HG03025 (cell line): ENCODE data around the gene OR2W3.

Source experiments
- ATAC-seq: cut with Tn5 transposase; IDR thresholded peaks from one replicate; pipeline ENCODE4 v1.9.1; 2021; ENCODE audit warnings: mild to moderate bottlenecking, moderate library complexity; ENCODE audit not compliant: unreplicated experiment, low FRiP score

The OR2W3 gene

DNA sequence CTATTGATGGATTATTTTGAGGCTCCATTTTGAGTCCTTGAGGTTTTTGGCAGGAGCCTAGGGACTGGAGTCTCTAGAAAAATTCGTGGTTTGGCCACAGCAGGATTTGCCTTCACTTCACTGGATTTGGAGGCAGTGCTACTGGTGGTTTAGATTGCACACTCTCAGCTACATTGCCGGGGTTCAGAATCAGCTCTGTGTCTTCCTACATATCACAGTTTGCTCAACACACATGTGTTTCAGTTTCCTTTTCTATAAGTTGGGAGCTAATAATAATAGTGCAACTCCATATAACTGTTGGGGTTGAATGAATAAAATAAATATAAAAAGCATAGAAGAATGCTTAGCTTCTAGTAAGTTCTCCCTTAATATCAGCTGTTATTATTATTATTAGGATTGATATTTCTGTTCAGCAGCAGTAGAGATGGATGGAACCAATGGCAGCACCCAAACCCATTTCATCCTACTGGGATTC, at the start of gene OR2W3:
TSS of gene OR2W3 (plus strand) at position 425 of the 475 bp plus-strand sequence. CDS start at position 425, 0 bp downstream.
- no peak for ATAC-seq

DNA sequence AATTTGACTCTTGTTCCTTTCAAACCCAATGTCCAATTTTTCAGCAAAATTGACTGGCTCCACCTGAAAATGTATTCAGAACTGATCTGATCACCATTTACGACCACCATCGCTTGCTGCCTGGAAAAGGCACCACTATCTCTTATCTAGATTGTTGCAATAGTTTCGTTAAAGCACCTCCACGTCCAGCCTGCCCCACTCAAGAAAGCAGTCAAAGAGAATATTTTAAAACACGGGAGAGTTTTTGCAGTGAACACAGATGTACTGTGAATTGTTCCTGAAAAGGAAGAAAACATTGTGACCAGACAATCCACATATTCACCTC, 49.7 kb upstream of the OR2W3 start:
- no peak for ATAC-seq

DNA sequence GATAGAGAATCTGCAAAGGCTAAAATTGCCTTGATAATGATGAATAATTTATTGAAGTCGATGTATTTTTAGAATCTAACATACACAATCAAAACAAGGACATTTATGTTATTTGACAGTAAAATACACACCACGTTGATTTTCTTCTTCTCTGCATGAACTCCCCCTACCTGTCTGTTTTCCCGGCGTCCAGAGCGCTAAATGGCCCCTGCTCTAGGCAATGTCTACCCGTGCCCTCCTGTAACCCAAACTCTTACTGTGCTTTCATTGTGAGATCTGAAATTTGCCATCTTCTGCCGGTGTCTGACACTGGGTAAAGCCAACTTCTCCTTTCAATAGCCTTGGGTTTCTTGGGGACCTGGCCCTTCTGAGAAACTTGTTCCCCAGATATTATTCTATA, 47.0 kb upstream of the OR2W3 start:
- ATAC-seq: no peak

DNA sequence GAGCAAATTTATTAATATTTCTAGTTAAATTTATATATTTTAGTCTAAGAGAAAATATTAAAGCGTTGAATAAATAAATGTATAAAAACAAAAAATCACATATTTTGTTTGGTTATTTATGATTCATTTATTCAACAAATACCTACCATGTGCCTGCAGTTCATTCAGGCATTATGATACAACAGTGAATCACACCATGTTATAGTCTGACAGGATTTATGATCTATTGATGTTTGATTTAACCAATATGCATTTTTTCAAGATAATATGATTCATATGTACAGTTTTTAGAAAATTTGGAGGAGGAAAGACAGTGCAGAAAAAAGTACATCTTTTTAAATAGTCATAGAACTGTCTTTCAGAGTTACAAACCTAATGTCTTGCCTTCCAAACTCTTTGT, 45.8 kb upstream of the OR2W3 start:
- ATAC-seq: no peak

DNA sequence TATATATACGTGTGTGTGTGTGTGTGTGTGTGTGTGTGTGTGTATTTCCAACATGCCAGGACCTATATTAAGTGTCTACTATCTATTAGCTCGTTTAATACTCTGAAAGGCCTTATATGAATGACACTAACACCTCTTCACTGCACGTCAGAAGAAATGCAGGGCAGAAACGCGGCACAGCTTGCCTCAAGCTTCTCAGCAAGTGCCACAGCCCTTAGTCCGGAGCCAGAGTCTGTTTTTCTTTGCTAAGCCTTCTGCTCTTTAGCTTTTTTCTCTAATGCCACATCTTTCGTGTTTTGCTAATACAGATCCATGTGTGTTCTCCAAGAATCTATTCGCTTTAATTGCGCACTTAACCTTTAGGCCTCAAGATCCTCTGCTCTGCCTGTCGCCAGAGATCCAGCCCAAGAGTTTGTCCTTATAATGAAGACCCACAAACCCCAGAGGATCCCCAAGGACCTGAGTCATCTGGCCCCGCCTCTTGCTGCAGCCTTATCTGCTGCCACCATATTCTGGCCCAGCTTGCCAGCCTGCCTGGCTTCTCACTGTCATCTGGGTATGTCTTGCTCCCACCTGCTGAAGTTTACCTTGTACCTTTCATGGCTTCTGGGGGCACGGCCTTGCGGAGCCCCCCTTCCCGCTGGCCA, 40.4 kb upstream of the OR2W3 start:
- ATAC-seq: no peak

DNA sequence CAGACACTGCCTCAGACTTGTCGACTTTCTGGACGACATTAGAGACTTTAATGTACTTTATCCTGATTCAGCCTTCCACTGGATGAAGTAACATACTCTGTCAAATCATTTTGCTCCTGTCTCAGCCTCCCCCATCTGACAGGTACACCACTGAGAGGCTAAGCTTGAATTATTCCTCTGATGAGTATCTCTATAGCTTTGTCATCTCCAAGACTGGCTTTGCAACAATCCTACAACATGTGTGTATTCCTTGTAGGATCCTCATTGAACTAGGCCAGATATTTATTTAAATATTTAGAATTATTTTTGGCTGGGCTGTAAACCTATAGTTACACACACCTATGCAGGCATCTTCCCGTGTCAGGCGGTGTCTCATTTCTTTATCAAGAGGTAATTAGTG, 39.5 kb upstream of the OR2W3 start:
- ATAC-seq: no peak

DNA sequence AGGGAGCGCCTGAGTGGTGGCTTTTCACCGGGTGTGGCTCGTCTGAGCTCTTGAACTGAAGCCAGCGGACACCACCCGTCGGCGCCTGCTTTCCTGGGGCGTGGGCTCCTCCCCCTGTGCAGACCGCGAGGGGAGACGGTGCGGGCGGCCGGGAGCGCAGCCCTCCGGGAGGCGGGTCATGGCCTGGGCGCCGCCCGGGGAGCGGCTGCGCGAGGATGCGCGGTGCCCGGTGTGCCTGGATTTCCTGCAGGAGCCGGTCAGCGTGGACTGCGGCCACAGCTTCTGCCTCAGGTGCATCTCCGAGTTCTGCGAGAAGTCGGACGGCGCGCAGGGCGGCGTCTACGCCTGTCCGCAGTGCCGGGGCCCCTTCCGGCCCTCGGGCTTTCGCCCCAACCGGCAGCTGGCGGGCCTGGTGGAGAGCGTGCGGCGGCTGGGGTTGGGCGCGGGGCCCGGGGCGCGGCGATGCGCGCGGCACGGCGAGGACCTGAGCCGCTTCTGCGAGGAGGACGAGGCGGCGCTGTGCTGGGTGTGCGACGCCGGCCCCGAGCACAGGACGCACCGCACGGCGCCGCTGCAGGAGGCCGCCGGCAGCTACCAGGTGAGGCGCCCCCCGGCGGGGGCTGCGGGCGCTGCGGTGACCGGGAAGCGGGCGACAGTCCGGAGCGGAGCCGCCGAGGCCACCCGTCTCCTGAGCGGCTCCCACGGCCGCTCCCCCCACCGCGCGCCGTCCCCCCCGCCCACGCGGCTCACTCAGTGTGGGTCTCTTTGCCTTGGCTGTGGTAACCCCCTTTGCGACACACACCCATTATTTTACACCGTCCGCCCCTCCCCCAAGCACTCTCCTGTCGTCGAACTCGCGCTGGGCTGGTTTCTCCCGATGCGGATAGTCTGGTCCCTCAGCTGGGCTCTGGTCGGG, 38.1 kb upstream of the OR2W3 start, which contains the start of gene TRIM58:
TSS of gene TRIM58 (plus strand) at position 119 of the 916 bp plus-strand sequence. CDS start at position 179, 60 bp downstream.
- ATAC-seq: no peak

DNA sequence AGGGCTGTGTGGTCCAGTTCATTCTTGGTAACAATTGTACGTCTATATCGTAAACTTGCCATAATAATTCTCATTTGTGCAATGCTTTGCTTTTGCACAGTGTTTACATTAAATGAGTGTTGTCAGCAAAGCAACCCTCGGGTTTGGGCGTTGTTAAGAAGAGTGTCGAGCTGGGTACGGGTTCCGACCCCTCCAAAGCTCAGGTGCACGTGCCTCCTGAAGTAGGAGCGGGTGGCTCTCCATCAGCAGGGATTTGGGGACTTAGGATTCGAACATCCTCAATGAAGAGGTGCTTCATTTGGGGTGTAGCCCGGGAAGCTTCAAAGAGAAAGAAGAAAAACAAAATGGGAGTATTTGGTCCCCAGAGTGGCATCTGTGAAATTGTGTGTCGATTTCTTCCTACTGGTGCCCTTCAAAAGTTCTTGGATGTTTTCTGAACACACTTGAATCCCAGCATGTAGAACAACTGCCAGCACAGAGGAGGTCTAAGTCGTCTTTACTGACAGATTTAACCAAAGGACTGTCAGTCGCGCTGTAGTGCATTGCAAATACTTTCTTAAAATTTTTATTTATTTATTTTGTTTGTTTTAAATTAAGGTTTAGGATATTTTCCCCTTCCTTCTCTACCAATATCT, 37.3 kb upstream of the OR2W3 start:
- ATAC-seq: no peak

DNA sequence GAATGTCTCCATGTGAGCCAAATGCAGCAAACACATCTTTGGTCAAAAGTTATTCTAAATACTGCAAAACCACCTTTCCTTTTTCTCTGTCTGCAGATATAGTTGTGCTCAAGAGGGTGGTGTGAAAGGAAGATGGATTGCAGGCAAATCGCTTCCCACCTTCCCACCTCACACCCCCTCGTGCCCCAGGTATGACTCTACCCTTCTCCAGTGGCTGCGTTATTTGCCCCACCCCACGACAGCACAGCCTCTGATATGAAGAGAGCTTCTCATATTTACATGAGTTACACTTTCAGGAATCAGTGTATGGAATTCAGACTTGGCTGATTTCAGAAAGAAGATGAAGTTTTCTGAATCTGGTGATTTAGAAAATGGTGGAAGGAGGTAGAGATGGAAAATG, 32.6 kb upstream of the OR2W3 start:
- no peak for ATAC-seq

DNA sequence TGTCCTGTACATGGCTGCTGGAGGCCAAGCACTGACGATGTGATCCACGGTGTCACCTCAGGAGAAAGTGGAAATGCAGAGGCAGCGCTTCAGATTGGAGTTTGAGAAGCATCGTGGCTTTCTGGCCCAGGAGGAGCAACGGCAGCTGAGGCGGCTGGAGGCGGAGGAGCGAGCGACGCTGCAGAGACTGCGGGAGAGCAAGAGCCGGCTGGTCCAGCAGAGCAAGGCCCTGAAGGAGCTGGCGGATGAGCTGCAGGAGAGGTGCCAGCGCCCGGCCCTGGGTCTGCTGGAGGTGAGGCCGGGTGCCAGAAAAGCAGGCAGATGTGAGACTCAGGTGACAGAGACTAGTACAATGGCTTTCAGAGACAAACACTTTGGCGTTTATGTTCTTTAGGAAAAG, 30.7 kb upstream of the OR2W3 start:
- no peak for ATAC-seq

DNA sequence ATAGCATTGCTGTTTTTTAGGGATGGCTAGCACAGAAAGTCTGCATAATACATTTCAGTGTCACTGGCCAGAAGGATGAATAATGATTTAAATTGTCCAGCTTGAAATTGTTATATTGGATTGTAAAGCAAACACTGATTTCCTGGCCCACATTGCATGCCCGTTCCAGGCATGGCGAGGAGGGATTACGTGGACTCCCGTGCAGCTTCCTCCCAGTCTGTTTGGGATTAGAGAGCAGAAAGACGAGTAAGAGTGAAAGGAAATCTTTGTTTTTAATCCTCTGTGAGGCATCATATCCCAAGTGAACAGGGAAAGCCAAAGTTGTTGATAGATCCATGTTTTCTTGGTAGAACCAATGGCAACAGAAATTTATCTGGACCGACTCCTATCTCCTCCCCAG, 30.0 kb upstream of the OR2W3 start:
- ATAC-seq: no peak

DNA sequence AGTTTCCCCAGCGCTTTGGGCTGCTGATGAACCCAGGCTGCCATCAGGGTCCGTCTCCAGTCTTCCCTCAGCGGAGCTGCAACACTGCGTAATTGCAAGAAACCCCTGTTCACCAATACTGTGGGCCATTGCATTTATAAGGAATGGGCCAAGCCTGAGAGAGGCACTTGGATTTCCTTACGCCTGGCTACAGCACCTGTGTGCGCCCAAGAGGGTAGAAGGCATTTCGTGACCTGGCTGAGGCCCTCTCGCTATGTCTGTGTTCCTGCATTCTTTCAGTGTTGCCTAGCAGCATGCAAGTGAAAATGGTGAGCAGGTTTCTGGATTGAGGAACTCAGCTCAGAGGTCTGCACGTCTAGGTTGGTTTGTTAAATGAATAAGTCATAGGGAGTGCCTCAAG, 12.0 kb upstream of the OR2W3 start:
- no peak for ATAC-seq

DNA sequence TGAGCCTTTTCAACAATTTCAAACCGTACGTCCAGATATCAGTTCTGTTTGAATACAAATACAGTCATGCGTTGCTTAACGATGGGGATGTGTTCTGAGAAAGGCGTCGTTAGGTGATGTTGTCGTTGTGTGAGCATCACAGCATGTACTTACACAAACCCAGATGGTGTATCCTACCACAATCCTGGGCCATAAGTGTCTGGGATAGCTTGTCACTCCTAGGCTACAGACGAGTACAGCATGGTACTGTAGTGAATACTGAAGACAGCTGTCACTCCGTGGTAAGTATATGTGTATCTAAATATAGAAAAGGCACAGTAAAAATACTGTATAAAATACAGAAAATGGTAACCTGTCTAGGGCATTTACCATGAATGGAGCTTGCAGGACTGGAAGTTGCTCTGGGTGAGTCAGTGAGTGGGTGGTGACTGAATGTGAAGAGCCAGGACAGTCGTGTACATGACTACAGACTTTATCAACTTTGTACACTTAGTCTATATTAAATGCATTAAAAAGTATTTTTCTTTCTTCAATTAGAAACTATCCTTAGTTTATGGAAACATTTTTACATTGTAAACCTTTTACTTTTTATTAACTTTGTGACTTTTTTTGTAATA, 10.5 kb upstream of the OR2W3 start:
- no peak for ATAC-seq

DNA sequence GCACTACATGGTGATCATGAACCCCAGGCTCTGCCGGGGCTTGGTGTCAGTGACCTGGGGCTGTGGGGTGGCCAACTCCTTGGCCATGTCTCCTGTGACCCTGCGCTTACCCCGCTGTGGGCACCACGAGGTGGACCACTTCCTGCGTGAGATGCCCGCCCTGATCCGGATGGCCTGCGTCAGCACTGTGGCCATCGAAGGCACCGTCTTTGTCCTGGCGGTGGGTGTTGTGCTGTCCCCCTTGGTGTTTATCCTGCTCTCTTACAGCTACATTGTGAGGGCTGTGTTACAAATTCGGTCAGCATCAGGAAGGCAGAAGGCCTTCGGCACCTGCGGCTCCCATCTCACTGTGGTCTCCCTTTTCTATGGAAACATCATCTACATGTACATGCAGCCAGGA, 589 bp downstream of the OR2W3 start:
- no peak for ATAC-seq

DNA sequence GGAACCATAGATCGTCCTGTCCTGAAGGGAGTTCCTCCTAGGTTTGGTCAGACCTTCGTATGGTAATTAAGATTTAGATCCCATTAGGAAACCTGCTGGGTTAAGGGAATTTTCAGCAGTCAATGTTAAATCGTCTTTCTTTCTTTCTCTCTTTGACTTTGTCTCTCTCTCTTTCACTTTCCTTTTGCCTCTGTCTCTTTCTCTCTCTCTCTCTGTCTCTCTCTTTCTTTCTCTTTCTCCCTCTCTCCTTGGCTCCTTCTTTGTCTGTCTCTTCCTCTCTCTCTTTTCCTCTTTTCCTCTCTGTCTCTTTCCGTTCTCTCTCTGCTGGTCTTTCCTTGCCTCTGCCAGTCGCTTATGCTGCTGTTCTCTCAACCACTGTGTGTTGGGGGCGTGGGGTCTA, 8.7 kb downstream of the OR2W3 start:
- ATAC-seq: no peak

DNA sequence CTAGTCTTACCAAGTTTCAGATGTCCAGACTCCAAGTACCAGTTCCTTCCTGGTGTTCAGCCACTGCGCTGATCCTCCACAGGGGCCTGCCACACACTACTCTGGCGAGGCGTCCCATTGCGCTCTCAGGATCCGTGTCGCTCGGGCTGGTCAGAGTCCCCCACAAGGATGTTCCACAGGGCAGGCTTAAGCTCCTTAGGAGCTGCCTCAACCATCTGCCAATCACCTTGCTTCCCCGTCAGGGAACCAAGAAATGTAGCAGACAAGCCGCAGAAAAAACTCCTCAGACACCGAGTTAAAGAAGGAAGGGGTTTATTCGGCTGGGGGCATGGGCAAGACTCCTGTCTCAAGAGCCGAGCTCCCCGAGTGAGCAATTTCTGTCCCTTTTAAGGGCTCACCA, 9.8 kb downstream of the OR2W3 start:
- no peak for ATAC-seq

DNA sequence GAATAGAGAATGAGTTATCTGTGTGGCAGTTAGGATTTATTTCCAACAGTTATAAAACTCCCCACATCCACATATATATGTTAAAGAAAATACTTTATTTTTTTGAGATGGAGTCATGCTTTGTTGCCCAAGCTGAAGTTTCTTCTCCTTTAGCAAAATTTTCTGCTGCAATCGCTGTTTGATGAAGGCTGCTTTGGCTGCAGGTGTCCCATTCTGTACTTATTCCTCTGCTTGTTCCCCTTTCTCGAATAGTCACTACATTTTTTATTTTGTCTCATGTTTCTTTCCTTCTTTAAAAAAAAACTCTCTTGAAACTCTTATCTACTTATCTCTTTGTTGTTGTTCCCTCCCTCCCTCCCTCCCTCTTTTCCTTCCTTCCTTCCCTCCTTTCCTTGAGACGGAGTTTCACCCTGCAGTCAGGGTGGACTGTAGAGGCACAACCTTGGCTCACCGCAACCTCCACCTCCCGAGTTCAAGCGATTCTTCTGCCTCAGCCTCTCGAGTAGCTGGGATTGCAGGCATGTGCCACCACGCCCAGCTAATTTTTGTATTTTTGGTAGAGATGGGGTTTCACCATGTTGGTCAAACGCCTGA, 10.6 kb downstream of the OR2W3 start:
- ATAC-seq: no peak

DNA sequence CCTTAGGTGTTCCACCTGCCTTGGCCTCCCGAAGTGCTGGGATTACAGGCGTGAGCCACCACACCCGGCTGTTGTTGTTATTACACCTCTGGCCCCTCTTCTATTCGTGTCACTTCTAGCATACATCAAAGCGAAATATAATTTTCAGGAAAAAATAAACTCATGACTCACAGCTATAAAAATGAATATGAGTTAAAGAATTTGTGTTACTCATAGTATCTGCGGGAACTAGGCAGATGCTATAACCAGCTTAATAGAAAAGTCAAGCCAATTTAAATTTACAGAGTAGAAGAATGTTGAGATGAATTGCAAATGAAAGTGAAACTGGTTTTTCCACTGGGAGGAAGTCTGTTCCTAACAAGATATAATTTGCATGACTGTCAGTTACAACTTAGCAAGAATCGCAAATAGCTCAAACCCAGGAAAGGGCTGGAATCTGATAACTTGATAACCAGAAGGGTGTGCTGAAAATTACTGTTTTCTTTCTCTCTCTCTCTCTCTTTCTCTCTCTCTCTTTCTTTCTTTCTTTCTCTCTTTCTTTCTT, 11.2 kb downstream of the OR2W3 start:
- ATAC-seq: no peak

DNA sequence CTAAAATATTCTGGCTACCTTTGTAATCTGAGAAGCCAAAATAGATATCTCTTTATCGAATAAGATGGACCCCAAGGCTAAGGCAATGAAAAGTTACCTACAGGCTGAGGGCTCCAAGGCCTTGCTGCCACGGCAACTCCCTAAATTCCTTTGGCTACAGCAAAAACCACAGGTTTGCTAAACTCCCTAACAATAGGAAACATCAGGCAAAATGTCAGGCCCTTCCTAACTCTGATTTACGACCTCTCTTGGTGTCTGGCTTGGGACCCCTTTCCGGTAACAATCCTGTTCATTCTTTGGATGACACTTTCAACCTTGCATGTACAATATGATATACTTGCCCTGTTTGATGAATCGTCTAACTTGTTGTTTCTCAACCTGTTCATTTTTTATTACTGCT, 13.4 kb downstream of the OR2W3 start:
- no peak for ATAC-seq

DNA sequence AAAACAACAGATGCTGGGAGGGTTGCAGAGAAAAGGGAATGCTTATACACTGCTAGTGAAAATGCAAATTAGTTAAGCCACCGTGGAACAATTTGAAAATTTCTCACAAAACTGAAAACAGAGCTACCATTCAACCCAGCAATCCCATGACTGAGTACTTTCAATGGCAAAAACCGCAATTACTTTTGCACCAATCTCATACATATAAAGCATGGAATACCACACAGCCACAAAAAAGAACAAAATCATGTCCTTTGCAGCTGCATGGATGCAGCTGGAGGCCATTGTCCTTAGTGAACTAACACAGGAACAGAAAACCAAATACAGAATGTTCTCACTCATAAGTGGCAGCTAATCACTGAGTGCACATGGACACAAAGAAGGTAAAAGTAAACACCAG, 18.4 kb downstream of the OR2W3 start:
- no peak for ATAC-seq
